AG09309 (cell line): Measurements from ENCODE around the gene GPATCH4.
A peak's percentile ranks its signal among the peaks of the same experiment; 100 is the strongest.

Experiments used
- DNase-seq: peaks from one replicate; pipeline ENCODE4 v3.0.0-alpha.2; 2010; ENCODE audit warnings: low read depth
- H3K4me3 ChIP-seq: 2 replicates; pipeline ENCODE4 v1.5.1; 2011; ENCODE audit warnings: mild to moderate bottlenecking, low read depth, low read length, moderate library complexity; ENCODE audit not compliant: control insufficient read depth
- CTCF ChIP-seq: IDR thresholded peaks from 2 replicates; pipeline ENCODE4 v1.5.1; 2011; ENCODE audit warnings: mild to moderate bottlenecking, low read depth, low read length, inconsistent platforms; ENCODE audit not compliant: insufficient read depth, control insufficient read depth; ENCODE audit errors: missing control alignments

Gene GPATCH4

GRCh38 chr1:156586892-156587477 lies 14.3 kb downstream of the GPATCH4 start:
- no peak for DNase-seq
- no peak for TF ChIP-seq CTCF
- no peak overlapping the region for H3K4me3 ChIP-seq

GRCh38 chr1:156586323-156586722 lies 15.0 kb downstream of the GPATCH4 start:
- H3K4me3 ChIP-seq = no peak overlapping the region
- no peak for DNase-seq
- no peak for TF ChIP-seq CTCF

GRCh38 chr1:156584813-156585212 lies 16.5 kb downstream of the GPATCH4 start:
- TF ChIP-seq CTCF = no peak
- H3K4me3 ChIP-seq = no peak overlapping the region
- no peak for DNase-seq

- peak; percentile 54 for DNase-seq
- H3K4me3 ChIP-seq = no peak overlapping the region
- peak; percentile 85 for TF ChIP-seq CTCF
Observed at GRCh38 chr1:156583821-156584622, 17.3 kb downstream of the GPATCH4 start.

- no peak overlapping the region for H3K4me3 ChIP-seq
- no peak for DNase-seq
- no peak for TF ChIP-seq CTCF
Observed at GRCh38 chr1:156582388-156583017, 18.8 kb downstream of the GPATCH4 start.

- no peak for TF ChIP-seq CTCF
- H3K4me3 ChIP-seq = no peak overlapping the region
- DNase-seq = no peak
Observed at GRCh38 chr1:156581661-156582387, 19.5 kb downstream of the GPATCH4 start.
